Mononuclear cell (primary cell): ENCODE data around the gene ETAA1. TPM values are rescaled to one million over a fixed set of nuclear protein-coding genes. Genes with fewer than 3 reads are reported as not detected.

Experiments used
- H3K27me3 ChIP-seq: 2 replicates; pipeline ENCODE4 v1.6.0; 2011; ENCODE audit warnings: low read length, control low read depth; ENCODE audit not compliant: insufficient read depth
- H3K4me1 ChIP-seq: 2 replicates; pipeline ENCODE4 v1.5.1; 2011; ENCODE audit warnings: mild to moderate bottlenecking, low read length, control low read depth; ENCODE audit not compliant: insufficient read depth
- H3K4me3 ChIP-seq: 2 replicates; pipeline ENCODE4 v1.5.1; 2011; ENCODE audit warnings: mild to moderate bottlenecking, low read length, moderate library complexity
- H3K9me3 ChIP-seq: 2 replicates; pipeline ENCODE4 v1.5.1; 2011; ENCODE audit warnings: low read depth, mild to moderate bottlenecking, control low read depth, low read length
- total RNA-seq: library from RNA; depleted of rRNA; stranded (reverse); fragments of >200 nt; gene quantifications from one replicate; pipeline ENCODE4 v1.2.3, GENCODE V29; 2012

Gene ETAA1
- total RNA-seq, 1 donor = 17.7 TPM

DNA sequence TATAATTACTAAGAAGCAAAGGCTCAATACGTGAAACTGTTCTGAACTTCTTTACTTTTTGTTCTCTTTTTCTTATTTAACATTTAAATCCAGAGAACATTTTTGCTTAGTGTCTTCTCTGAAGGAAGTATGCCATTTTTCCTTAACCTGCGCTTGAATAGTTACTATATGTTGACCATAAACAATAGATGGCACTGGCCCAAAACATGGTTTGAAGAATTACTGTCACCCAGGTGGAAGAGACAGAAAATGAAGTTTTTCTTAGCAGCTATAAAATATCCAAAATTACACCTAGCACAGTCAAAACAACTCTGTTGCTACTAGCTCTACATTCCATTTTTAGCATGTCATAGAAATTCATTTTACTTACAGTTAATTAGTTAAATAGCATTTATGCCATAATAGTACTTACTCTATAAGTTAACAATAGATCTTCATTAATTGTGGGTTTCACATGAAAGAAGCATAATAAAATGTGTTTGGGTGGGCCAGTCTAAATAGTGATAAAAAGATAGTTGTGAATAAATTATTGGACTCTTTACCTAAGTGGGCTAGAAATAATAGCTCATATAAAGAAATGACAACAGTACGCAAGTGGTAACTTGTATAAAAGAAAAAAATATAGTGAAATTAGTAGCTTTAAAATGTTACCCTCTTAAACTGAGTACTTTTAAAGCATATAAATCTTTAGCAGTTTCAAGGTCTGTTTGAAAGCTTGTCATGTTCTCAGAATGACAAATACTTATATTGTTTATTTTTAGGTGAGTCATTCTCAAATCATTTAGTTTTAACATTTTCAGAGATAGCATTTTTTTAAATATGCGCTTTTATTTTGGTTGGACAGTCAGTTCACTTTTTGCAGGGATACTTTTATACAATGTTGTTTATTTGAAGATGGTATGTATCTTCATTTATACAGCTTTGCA, 3.7 kb downstream of the ETAA1 start:
- Histone ChIP-seq H3K4me1 (peaks cover 8% of the 10 kb centered on the region), H3K4me3 (no peak overlapping the region), H3K27me3 (no peaks in the 10 kb centered on the region), H3K9me3 (no peaks in the 10 kb centered on the region)

DNA sequence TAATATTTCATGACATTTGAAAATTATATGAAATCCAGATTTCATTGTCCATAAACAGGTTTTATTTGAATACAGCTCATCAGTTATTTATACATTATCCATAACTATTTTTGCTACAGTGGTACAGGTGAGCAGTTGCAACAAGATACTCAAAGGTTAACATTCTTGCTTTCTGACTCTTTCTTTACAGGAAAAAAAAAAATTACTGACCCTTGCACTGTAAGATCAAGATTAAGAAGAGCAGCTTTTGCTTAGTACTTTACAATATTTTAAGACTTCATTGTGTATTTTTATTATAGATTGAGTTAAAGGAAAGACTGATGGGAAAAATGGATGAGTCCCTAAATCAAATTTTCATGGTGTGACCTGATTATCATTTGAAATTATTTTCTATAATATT, 11.2 kb downstream of the ETAA1 start:
- Histone ChIP-seq H3K27me3 (no peaks in the 10 kb centered on the region), H3K9me3 (no peaks in the 10 kb centered on the region), H3K4me3 (no peak overlapping the region), H3K4me1 (no peaks in the 10 kb centered on the region)

DNA sequence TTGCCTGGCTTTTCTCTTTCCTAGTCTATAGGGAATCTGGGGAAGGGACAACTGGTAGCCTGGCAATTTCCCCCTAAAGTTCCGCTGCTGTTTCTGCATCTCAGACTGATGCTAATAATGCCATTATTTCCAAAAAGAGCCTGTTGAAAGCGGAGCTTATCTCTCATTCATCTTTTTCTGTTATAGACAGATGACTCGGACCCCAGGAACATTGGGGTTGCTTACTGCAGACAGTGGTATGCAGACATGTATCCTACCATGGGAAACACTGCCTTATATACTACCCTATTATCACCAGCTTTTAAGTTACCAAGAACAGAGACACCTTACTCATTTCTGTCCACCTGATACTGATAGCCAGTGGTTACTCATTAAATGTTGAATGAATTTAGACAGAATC, 15.3 kb downstream of the ETAA1 start:
- Histone ChIP-seq H3K4me3 (no peak overlapping the region), H3K4me1 (no peaks in the 10 kb centered on the region), H3K9me3 (no peaks in the 10 kb centered on the region), H3K27me3 (no peaks in the 10 kb centered on the region)

DNA sequence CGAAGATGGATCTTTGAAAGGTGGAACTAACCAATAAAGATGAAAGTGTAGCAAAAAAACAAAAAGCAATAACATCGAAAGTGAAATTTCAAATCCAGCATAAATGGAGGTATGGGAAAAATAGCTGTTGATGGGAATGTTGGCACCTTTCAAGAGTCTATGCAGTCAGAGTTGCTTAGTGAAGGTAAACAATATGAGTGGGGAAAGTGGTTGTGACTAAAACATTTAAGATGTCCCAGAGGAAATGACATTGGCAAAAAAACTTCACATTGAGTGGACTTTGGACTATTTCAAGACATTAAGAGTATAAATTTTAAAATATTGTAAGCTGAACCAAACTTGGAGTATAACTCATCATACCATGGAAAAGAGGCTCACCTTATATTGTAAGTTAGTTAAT, 17.7 kb downstream of the ETAA1 start:
- Histone ChIP-seq H3K4me1 (no peaks in the 10 kb centered on the region), H3K27me3 (no peaks in the 10 kb centered on the region), H3K4me3 (no peak overlapping the region), H3K9me3 (no peaks in the 10 kb centered on the region)

DNA sequence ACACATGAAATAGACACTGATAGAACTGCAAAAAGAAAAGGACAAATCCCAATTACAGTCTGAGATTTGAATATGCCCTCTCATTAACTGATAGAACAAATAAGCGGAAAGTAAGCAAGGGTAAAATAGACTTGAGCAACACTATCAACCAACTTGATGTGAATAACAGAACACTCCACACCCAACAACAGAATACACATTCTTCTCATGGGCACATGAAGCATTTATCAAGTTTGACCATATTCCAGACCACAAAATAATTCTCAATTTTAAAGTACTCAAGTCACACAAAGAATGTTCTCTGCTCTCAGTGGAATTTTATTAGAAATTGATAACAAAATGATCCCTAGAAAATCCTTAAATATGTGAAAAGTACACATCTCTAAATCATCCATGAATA, 19.0 kb downstream of the ETAA1 start:
- Histone ChIP-seq H3K4me1 (no peaks in the 10 kb centered on the region), H3K4me3 (no peak overlapping the region), H3K9me3 (no peaks in the 10 kb centered on the region), H3K27me3 (no peaks in the 10 kb centered on the region)

DNA sequence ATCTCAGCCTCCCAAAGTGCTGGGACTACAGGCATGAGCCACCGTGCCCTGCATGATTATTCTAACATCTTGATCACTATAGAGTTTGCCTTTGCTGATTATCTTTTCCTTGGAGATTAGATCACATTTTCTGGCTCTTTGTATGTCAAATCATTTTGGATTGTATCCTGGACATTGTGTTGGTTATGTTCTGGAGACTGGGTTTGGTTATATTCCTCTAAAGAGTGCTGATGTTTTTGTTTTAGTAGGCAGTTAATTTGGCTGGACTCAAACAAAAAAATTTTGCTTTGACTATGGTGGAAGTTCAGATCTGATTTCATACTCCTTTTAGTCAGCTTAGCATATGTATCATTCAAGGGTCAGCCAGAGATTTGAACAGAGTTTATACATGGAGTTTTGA, 26.4 kb downstream of the ETAA1 start:
- Histone ChIP-seq H3K9me3 (peaks cover 6% of the 10 kb centered on the region), H3K27me3 (no peaks in the 10 kb centered on the region), H3K4me3 (no peak overlapping the region), H3K4me1 (no peaks in the 10 kb centered on the region)

DNA sequence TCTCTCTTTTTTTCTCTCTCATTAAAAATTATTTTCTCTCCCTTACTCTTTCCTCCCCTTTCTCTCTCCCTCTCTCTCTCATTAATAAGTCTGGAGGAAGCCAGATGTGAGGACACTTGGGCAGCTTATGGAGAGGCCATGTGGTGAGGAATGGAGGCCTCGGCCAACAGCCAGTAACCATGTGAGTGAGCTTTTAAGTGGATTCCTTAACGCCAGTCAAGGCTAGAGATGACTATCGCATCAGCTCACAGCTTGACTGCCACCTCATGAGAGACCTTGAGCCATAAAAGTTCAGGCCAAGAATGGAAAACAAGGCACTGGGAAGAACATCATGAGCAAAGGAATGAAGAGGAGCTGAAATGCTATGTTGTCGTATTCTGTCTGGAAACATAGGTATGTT, 39.1 kb downstream of the ETAA1 start:
- no peak overlapping the region for H3K4me3 ChIP-seq
- H3K4me1 ChIP-seq = no peaks in the 10 kb centered on the region
- no peaks in the 10 kb centered on the region for H3K9me3 ChIP-seq
- H3K27me3 ChIP-seq = no peaks in the 10 kb centered on the region

DNA sequence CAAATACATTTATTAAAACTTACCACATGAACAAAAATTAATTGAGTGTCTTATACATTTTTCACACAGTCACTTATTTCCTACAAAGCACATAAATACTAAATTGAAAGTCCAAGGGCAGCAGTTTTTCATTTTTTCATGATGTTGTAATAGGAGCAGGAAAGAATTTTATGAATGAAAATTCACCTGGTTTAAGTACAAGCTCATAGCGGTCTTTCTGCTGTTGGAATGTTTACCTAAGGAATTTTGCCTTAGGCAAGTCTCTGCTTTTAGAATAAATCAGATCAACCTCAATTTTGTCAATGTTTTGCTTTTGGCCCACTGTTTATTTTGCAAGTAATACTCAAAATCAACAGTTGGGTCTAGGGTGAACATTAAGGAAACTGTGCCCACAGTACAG, 40.0 kb downstream of the ETAA1 start:
- Histone ChIP-seq H3K4me1 (no peaks in the 10 kb centered on the region), H3K9me3 (no peaks in the 10 kb centered on the region), H3K4me3 (no peak overlapping the region), H3K27me3 (no peaks in the 10 kb centered on the region)

DNA sequence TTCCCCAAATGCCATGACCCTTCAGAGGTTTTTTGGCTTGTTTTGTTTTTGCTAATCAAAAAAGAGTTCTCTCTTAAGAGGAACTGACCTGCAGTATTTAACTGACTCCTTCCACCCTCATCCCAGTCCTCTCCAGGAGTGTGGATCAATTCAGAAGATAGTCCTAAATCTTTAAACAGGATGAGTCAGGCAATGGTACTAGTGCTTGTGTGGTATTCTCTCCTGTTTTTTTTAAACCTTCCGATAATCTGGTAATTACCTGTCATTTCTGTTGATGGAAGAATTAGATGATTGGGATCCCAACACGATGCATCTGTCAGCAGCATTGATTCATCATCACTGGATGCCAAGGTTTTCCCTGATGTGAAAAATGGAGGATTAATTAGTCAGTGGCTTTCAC, 41.2 kb downstream of the ETAA1 start:
- Histone ChIP-seq H3K4me1 (no peaks in the 10 kb centered on the region), H3K27me3 (no peaks in the 10 kb centered on the region), H3K4me3 (no peak overlapping the region), H3K9me3 (no peaks in the 10 kb centered on the region)

DNA sequence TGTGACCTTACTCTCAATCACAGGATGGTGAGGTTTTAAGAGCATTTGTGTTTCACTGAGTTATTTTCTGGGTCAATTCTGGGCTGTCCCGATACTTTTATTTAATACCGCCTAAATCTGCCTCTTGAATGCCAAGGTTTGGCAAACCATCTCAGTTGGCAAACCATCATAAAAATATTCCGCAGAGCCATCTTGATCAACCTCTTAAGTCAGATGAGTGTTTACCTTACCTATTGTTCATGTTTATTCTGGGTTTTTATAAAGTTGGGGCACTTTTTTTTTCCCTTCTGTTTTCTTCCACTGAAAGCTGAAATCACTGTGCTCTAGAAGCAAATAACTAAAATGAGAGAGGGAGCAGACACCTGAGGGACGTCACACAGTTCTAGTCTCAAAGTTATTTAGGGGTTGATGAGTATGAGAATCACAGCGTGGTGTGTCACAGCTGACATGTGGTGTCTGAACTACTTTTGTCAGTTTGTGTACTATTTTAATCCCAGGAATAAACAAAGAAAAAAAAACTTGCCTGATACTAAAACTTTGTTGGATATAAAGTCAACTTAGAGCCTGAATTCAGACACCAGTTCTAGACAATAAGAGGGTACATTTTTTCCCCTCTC, 48.6 kb downstream of the ETAA1 start:
- Histone ChIP-seq H3K4me1 (no peaks in the 10 kb centered on the region), H3K9me3 (no peaks in the 10 kb centered on the region), H3K27me3 (no peaks in the 10 kb centered on the region), H3K4me3 (no peak overlapping the region)

DNA sequence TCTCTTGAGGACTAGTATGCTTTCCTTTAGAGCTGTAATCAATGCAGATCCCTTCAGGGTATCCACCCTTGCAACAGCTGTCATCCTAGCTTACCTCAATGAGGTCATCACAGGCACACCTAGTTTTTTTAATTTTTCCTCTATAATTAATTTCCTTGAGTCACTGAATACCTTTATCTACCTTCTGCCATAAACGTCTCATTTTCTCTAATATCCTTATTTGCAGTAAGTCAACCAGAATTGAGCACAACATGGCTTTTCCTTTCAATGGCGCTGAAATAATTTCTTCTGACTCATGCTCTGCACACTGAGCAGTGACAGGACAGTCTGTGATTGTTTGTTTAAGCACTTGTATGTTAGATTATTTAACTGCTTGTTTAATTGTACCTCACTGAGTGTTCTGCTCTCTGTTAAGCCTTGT, 49.4 kb downstream of the ETAA1 start:
- H3K4me1 ChIP-seq = no peaks in the 10 kb centered on the region
- H3K9me3 ChIP-seq = no peaks in the 10 kb centered on the region
- H3K4me3 ChIP-seq = no peak overlapping the region
- H3K27me3 ChIP-seq = no peaks in the 10 kb centered on the region

DNA sequence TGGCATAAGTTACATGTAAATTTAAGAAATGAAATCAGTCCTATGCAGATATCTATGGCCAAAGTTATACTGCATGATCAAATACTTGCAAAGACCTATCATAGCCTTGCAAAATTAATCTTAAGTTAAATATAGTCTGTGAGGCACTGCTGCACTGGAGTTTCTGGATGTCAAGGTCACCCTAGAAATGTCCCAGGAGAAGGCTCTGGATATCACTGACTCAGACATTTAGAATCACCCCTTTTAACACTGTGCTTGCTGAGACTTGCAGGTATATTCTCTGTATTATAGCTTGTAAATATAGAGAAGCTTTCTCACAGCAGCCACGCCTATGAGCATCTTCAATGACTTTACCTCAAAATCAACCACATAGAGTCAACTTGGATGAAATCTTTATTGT, 51.5 kb downstream of the ETAA1 start:
- H3K4me1 ChIP-seq = no peaks in the 10 kb centered on the region
- H3K27me3 ChIP-seq = no peaks in the 10 kb centered on the region
- H3K4me3 ChIP-seq = no peak overlapping the region
- no peaks in the 10 kb centered on the region for H3K9me3 ChIP-seq

DNA sequence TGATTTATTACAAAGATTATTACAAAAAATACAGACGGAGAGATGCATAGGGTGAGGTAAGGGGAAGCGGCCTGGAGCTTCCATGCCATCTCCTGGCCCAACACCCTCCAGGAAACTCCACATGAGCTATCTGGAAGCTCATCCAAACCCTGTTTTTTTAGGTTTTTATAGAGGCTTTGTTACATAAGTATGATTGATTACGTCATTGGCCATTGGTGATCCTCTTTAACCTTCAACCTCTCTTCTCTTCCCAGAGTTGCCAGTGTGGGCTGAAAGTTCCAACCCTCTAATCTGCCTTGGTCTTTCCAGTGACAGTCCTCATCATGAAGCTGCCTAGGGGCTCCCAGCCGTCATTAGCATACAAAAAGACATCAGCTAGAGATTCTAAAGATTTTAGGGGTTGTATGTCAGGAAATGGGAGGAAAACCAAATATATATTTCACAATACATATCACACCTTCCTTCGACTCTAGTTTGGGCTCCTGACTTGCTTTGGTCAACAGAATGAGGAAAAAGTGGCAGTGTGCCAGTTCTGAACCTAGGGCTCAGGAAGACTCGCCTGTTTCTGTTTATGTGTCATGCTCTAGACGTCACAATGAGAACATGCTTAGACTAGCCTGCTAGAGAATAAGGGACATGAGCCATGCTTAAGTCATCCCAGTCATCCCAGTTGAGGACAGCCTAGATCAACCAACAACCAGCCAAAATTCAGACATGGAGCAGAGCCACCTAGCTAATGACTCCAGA, 54.1 kb downstream of the ETAA1 start:
- Histone ChIP-seq H3K4me1 (no peaks in the 10 kb centered on the region), H3K9me3 (no peaks in the 10 kb centered on the region), H3K4me3 (no peak overlapping the region), H3K27me3 (no peaks in the 10 kb centered on the region)

DNA sequence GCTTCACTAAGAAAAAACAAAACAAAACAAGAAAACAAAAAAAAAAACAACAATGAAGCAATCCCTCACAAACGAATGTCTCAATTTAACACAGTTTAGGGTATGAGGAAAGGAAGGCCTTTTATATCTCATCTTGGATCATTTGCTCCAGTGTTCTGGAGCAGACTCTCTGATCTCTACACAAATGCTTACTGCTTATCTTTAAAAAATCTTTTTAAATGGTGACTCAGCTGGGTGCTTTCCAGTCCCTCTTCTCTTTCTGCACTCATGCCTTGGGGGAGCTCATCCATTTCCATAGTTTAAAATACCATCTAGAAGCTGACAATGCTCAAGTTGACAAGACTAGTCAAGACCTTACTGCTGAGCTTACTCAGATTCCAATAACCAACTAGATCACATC, 56.2 kb downstream of the ETAA1 start:
- Histone ChIP-seq H3K4me1 (no peaks in the 10 kb centered on the region), H3K27me3 (no peaks in the 10 kb centered on the region), H3K9me3 (no peaks in the 10 kb centered on the region), H3K4me3 (no peak overlapping the region)
